DMS114 treated with DMSO at 0.1 percent for 48 hours (cell line): Measurements from ENCODE around the gene DACT3.
A peak's percentile ranks its signal among the peaks of the same experiment; 100 is the strongest.

Source experiments
- DNase-seq: peaks from one replicate; lab custom pipeline; 2025; ENCODE audit not compliant: unreplicated experiment; lab: John Stamatoyannopoulos, UW

DACT3 gene

DNA sequence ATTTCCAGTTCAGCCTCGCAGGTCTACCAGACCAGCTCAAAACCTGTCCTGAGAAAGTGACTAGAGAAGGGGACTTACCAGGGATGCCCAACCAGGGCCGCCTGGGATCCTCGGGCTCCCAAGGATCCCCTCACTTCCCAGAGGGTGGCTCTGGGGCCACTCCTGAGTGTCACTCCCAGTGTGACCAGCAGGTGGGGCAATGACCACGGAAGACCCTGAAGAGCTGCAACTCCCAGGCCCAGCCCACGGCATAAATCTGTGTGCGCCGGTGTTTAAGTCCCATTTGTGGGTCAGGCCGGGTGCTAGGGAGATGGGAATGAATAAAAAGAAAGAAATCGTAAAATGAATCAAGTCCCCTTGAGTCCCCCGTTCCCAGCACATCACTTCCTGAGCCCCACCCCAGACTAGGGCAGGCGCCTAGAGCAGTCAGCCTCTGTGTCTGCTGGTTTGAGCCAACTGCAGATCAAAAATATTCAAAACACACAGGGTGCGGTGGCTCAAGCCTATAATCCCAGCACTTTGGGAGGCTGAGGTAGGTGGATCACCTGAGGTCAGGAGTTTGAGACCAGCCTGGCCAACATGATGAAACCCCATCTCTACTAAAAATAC lies 46.8 kb downstream of the DACT3 start:
- peak; percentile 43 for DNase-seq

DNA sequence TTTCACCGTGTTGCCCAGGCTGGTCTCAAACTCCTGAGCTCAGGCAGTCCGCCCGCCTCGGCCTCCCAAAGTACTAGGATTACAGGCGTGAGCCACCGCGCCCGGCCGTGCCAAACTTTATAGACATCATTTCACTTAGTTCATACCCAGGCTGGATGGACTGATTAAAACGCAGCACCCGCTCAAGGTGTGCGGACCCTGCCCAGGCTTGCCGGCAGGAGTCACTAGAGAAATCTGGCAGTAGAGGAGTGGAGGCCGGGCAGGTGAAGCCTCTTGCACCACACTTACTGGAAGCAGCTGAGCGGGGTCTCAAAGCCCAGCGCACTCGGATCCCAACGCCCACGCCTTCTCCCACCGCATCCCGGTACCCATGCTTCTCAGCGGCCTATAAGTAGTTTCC lies 47.5 kb downstream of the DACT3 start:
- DNase-seq: no peak

DNA sequence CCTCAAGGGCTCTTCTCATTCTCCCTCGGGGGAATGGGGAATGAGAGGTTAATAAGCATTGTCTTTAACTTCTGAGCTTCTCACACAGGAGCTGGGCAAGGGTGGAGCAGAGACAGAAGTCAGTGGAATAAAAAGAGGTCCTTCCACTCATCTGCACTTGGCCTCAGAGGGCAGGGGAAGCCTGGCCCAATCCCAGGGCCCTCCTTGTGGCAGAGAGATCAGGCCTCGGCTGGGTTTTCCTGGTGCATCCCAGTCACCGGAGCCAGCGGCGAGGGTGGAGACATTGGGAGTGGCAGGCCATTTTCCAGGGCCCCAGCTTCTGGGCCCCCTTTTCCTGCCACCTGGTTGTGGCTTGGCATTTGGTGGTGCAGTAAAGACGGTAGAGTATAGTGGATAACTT lies 49.2 kb downstream of the DACT3 start:
- DNase-seq: no peak

DNA sequence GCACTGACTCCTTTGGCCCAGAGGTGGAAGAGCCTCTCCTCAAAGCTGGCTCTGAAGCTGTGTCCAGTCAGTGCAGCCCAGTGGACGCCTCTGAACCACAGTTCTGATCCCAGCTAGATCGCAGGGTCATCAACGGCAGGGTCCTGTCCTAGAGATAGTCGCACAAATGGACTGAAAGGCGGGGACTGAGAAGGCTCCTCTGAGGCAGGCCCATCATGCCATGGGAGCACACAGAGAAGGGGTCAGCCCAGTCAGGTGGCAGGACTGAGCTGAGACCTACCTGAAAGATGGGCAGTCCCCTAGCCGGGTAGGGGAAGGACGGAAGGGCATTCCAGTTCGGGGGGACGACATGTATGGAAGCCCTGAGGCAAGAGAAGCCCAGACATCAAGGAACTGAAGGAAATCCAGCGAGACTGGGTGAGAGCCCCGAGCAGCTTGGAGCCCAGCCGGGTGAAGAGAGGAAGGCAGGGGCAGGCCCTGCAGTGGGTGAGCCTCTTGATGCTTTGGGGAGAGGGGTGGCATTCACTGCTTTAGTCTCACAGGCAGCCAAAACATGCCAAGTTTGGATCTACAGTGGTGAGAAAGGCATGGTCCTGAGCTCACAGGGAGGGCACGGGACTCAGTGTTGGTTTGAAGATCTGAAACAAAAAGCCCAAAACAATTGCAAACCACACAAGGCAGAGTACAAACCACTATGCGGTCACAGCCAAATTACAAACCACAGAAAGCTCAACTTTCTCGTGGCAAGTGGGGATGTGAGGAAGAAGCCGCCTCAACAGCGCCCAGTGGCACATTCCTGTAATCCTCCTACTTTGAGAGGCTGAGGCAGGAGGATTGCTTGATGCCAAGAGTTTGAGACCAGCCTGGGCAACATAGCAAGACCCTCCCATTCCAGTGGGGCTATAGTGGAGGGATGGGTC lies 49.9 kb downstream of the DACT3 start:
- DNase-seq: no peak

DNA sequence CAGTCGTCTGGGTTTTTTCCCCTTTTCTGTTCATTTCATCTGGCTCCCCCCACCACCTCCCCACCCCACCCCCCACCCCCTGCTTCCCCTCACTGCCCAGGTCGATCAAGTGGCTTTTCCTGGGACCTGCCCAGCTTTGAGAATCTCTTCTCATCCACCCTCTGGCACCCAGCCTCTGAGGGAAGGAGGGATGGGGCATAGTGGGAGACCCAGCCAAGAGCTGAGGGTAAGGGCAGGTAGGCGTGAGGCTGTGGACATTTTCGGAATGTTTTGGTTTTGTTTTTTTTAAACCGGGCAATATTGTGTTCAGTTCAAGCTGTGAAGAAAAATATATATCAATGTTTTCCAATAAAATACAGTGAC lies 50.6 kb downstream of the DACT3 start:
- no peak for DNase-seq

DNA sequence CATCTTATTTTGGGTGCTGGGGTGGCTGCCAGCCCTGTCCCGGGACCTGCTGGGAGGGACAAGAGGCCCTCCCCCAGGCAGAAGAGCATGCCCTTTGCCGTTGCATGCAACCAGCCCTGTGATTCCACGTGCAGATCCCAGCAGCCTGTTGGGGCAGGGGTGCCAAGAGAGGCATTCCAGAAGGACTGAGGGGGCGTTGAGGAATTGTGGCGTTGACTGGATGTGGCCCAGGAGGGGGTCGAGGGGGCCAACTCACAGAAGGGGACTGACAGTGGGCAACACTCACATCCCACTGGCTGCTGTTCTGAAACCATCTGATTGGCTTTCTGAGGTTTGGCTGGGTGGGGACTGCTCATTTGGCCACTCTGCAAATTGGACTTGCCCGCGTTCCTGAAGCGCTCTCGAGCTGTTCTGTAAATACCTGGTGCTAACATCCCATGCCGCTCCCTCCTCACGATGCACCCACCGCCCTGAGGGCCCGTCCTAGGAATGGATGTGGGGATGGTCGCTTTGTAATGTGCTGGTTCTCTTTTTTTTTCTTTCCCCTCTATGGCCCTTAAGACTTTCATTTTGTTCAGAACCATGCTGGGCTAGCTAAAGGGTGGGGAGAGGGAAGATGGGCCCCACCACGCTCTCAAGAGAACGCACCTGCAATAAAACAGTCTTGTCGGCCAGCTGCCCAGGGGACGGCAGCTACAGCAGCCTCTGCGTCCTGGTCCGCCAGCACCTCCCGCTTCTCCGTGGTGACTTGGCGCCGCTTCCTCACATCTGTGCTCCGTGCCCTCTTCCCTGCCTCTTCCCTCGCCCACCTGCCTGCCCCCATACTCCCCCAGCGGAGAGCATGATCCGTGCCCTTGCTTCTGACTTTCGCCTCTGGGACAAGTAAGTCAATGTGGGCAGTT lies 51.2 kb downstream of the DACT3 start:
- DNase-seq: no peak

DNA sequence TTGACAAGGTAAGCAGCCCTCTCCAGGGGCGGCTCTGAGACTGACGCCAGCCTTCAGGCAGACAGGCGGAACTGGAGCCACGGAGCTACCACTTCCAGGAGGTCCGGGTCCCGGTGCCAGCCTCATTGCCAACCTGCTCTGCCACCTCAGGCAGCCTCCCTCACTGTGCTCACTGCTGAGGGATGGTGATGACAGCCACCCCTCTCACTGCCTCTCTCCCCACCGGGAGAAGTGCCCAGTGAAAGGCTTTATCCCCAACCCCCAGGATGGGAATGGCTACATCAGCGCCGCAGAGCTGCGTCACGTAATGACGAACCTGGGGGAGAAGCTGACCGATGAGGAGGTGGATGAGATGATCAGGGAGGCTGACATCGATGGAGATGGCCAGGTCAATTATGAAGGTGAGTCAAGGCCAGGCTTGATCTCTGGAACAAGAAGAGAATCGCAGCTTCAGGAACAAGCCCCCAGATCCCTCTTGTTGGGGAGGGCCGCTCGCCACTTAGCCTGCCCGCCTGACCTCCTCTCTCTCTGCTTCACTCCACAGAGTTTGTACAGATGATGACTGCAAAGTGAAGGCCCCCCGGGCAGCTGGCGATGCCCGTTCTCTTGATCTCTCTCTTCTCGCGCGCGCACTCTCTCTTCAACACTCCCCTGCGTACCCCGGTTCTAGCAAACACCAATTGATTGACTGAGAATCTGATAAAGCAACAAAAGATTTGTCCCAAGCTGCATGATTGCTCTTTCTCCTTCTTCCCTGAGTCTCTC lies 52.2 kb downstream of the DACT3 start:
- no peak for DNase-seq

DNA sequence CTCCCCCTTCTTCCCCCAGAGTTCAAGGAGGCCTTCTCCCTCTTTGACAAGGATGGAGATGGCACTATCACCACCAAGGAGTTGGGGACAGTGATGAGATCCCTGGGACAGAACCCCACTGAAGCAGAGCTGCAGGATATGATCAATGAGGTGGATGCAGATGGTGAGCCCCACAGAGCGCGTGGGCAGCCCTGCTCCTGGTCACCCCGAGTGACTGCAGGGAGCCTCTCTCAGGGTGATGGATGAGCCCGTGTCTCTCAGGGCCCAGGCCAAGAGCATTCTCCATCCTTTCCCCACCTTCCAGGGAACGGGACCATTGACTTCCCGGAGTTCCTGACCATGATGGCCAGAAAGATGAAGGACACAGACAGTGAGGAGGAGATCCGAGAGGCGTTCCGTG lies 52.8 kb downstream of the DACT3 start:
- no peak for DNase-seq

DNA sequence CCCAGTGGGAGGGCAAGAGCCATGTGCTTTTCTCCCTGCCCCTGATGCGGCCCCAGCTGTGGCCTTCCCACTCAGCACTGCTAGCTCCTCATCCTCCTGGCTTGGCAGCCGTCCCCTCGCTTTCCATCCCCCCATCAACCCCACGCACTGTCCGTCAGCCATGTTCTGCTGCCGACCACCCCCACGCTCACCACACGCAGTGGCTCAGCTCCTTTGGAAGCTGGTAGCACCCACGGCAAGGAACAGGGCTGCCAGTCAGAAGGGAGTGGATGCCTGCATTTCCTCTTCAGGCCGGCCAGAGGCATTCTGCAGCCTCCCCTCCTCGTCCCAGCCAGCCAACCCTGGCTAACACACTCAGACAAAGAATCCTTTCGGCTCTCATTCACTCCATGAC lies 53.5 kb downstream of the DACT3 start:
- peak; percentile 8 for DNase-seq

DNA sequence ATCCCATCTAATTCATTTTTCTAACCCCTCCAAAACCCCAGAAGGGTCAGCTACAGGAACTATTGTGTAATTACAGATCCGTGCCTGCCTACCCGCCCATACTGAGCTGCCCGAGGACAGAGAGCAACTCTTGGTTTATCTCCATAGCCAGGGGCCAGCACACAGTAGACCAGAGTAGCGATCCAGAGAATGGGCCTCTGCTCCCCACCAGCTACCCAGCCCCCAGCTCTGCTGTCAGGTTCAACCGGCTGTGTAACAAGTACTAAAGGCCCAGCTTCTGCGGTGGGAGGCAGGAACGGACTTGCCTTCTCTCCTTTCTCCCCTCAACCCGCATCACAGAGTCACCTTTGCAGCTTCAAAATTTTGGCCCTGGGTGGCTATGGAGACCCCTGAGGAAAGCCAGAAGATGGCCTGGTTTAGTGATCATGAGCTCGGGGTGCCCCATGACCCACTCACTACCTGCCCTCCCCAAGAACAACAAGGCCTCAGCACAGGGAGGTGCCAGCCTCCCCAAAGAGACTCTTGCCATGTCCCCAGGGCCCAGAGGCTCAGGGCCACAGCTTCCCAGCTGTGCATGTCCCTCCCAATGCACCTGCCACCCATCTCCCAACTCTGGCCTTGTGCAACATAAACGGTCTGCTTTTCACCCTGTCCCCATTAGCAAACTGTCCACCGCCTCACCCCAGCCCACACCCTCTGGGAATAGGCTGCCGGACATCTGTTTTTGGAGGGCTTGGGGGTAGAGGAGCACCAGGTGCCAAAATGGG lies 54.1 kb downstream of the DACT3 start:
- DNase-seq: no peak

DNA sequence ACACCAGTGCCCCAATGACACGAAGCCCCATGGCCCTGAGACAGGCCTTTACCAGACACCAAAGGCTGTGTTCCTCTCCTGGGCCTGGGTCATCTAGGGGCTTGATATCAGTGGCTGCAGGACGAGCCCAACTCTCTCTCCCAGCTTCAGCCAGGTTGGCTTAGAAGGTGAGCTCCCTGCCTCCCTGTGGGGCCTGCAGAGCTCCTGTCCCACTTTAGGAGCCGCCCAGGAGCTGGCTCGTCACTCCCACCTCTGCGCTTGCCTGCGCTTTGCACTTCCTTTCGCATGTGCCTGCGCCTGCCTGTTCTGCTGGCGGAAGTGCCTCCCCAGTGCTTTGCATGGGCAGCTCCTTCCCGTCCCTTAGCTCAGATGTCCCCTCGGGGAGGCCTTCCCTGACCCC lies 55.0 kb downstream of the DACT3 start:
- no peak for DNase-seq

DNA sequence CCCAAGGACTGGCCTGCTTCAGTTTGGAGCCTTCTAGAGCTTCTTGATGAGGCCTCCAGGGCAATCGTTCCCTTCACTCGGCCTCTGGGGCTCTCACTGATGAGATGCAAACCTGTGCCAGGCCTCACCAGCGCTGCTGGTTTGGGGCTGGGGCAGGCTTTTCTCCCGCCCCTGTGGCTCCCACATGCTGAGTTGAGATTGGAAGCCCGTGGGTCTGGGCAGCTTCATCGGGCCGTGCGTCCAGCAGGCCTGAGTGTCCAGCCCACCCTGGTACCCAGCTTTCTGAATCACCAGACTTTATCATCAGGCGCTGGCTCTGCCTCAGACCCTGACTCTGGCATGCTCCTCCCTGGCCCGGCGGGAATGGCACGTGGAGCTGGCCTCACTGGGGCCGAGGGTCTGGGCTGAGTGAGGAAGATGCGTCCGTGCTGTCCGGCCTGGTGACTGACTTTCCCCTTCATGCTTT lies 55.6 kb downstream of the DACT3 start:
- DNase-seq: no peak

DNA sequence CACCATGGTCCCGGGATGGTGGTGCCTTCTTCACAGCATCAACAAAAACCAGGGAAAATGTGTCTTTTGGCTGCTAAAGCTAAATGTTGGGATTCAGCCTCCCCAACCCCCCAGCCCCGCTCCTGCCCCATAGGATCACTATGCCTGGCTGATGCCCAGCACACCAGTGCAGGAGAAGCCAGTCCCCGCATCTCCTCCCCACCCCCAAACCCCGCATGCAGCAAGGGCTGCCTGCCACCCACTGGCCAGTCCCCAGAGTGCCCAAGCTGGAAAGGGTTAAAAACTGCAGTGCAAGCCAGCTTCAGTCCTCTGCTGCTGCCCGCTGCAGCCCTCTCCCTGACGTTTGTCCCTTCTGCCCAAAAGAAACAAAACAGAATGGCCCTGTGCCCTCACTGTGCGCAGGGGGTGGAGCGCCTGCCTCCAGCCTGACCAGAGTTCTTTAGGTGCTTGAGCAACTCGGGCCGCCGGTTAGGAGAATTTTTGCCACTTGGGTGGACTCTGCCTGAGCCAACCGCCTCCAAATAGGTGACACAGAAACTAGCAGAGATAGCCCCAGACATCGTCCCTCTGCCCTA lies 56.1 kb downstream of the DACT3 start:
- DNase-seq: no peak

DNA sequence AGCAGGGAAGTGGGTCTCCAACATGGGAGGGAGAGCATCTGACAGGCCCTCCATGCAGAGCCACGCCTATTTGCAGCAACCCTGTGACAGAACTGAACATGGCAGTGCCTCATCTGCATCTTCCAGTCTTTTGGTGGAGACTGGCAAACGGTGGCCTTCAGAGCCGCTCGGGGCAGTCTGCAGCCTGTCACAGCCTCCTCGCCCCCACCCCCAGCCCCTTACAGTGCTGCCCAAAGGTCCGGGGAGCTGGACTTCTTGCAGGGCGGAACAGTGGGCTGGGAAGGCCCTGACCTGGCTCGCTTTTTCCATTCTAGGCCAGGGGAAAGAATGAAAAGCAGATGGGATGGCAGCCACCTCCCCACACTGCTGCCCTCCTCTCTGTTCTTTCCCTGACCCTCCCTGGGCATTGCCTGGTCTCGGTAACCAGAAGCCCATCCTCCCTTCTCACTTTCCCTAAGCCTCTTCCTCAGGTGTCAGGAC lies 57.2 kb downstream of the DACT3 start:
- no peak for DNase-seq

DNA sequence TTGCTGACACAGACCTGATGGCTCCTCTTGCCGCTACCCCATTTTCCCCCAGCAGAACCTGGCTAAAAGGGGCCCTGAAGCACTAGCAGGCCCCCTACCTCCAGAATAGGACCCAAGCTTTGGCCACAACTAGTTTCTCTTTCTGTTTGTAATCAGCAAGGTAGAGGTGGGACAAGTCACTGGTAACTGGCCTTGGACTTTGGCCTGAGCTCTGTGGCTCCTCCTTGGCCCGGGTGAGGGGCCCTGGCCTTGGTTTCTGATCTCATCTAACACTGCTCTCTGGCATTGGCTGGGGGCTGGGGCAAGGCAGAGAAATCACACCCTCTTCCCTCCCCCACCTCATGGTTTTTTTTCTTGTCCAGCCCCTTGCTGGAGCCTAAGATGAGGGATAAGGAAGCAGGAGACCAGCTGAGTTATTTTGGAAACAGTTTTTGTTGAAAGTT lies 57.8 kb downstream of the DACT3 start:
- no peak for DNase-seq

DNA sequence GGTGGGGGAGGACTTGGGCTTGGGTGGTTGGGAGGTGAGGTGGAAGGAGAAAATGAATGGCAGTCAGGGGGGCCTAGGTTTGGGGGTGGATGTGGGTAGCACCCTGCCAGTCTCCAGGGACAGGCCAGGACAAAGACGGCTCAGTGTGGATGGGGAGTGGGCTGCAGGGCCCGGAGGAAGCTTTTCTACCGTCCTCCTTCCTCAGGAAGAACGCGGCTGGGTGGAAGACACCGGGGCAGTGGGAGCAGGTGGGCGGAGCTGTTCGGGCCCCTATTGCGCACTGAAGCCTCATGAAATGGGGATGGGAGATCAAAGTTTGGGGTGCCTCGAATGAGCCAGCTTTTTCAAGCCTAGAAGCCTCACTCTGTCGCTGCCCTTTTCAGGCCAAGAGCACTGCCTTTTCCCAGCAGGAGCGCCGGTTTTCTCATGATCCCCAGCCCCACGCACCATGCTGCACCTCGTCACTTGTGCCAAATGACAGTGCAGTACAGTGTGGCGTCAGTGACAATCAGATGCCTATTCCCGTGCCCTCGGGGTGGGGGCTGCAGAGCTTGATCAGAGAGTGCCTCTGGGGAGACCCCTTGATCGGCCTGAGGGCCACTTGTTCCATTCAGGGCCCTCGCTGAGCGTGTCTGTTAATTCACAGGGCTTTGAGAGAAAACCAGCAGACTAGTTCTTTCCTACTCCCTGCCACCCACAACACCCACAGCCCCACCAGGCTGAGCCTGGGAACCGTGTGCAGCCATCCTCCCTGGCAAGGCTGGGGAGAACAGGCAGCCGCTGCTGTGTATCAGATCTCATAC lies 58.4 kb downstream of the DACT3 start:
- no peak for DNase-seq

DNA sequence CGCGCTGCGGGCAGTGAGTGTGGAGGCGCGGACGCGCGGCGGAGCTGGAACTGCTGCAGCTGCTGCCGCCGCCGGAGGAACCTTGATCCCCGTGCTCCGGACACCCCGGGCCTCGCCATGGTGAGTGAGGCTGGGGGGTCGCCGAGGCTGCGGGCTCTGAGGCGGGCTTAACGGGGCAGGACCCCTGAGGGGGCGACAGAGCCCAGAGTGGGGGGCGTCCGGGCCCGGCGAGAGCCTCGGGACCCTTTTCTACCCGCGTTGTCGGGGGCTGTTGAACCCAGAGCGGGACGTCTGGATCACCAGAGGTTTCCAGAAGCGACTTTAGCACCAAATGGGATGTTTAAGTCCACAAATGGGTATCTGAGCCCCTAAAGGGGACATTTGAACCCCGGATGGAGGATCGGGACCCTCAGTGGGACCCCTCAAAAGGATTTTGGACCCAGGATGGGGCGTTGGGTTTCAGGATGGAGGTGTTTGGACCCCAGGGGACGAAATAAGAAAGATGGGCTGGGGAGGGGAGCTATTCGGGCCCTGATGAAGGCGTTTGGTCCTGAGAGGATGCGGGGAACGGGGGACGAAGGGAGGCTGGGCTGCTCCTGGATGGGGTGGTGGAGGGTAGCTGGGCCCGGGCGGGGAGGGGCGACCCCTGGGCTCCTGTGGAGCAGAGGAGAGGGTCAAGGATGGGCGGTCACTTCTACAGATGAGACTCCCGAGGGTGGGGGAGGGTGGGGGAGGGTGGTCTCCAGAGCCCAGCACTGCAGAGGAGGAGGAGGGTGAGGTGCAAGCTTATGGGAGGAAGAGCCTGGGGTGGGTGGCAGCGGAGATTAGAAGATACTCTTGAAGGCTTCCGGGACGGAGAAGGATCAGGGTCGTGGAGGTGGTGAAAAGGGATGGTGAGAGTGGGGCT lies 59.4 kb downstream of the DACT3 start, which contains the start of gene CALM3:
Gene CALM3, plus strand, starts transcription at position 13 of the 907 bp plus-strand sequence. Its CDS starts 105 bp downstream, at position 118.
- no peak for DNase-seq
